ENCODE measurements around the gene SLC6A19. TPM values are rescaled to one million over a fixed set of nuclear protein-coding genes. Genes with fewer than 3 reads are reported as not detected.

SLC6A19 gene
- total RNA-seq, 1 donor from 2014 or later: not detected

DNA sequence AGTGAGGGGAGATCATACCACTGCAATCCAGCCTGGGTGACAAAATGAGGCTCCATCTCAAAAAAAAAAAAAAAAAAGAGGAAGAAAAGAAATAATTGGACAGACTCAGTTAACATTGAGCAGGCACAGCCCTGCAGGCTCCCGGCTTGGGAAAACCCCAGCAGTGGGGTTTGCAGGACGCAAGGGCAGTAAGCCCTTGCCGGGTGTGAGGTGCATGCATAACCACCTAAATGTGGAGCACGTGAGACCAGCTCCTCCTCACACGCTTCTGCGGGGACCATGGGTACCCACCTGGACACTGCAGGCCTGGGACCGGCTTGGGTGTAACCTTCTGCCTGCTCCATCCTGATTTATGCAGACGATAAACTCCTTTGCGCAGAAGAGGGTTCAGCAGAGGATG lies 19.0 kb downstream of the SLC6A19 start:
- no peaks in the 10 kb centered on the region for H3K79me2 ChIP-seq (ENCODE audit: low read depth)
- no peak overlapping the region for H3K27ac ChIP-seq
- TF ChIP-seq, protein P1, sequence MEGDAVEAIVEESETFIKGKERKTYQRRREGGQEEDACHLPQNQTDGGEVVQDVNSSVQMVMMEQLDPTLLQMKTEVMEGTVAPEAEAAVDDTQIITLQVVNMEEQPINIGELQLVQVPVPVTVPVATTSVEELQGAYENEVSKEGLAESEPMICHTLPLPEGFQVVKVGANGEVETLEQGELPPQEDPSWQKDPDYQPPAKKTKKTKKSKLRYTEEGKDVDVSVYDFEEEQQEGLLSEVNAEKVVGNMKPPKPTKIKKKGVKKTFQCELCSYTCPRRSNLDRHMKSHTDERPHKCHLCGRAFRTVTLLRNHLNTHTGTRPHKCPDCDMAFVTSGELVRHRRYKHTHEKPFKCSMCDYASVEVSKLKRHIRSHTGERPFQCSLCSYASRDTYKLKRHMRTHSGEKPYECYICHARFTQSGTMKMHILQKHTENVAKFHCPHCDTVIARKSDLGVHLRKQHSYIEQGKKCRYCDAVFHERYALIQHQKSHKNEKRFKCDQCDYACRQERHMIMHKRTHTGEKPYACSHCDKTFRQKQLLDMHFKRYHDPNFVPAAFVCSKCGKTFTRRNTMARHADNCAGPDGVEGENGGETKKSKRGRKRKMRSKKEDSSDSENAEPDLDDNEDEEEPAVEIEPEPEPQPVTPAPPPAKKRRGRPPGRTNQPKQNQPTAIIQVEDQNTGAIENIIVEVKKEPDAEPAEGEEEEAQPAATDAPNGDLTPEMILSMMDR (IDR thresholded peaks at IDR 0.05): no peak
- no peak for TF ChIP-seq EZH2 (IDR thresholded peaks at IDR 0.05)
- TF ChIP-seq EZH2phosphoT487 (IDR thresholded peaks at IDR 0.05): no peak
- H3K27me3 ChIP-seq: no peaks in the 10 kb centered on the region
- Mint-ChIP-seq H3K9me3 (no peaks in the 10 kb centered on the region), H3K27ac (no peak overlapping the region), H3K36me3 (no peaks in the 10 kb centered on the region), H3K4me1 (peaks cover 2% of the 10 kb centered on the region), H3K4me3 (no peak overlapping the region), H3K27me3 (ENCODE audit: insufficient read depth, low read depth) (peaks cover 10% of the 10 kb centered on the region)
- no peak overlapping the region for H3K4me3 ChIP-seq
- H2AFZ ChIP-seq (replicated peaks): no peak overlapping the region
- no peak overlapping the region for H3K4me2 ChIP-seq
- H4K20me1 ChIP-seq (ENCODE audit: low read depth): no peaks in the 10 kb centered on the region
- H3F3A ChIP-seq (ENCODE audit: low read depth): peaks cover 6% of the 10 kb centered on the region
- no peak for DNase-seq (ENCODE audit: low spot score)
- H3K9me3 ChIP-seq (ENCODE audit: low read depth): no peaks in the 10 kb centered on the region
- no peaks in the 10 kb centered on the region for H3K36me3 ChIP-seq
- H3K9ac ChIP-seq: no peak overlapping the region
- no peaks in the 10 kb centered on the region for H3K4me1 ChIP-seq

DNA sequence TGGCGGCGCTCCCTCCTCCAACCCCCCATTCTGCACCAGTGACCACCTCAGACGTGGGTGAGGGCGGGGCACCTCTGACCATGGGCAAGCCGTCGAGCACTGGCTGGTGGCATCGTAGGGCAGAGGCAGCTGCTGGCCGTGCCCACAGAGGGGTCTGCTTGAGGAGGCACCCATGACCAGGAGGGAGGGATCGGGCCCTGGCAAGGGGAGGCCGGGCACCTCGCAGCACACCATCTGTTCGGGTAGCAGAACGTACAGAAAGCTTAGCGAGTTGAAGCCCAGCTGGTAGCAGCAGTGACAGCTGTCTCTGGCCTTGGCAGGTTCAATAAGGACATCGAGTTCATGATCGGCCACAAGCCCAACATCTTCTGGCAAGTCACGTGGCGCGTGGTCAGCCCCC lies 19.4 kb downstream of the SLC6A19 start:
- H2AFZ ChIP-seq (replicated peaks): no peak overlapping the region
- H3K27ac Mint-ChIP-seq: no peak overlapping the region
- H3K27me3 ChIP-seq: no peaks in the 10 kb centered on the region
- H3K79me2 ChIP-seq (ENCODE audit: low read depth): no peaks in the 10 kb centered on the region
- H3K4me3 Mint-ChIP-seq: no peak overlapping the region
- no peaks in the 10 kb centered on the region for H3K9me3 ChIP-seq (ENCODE audit: low read depth)
- no peaks in the 10 kb centered on the region for H4K20me1 ChIP-seq (ENCODE audit: low read depth)
- no peaks in the 10 kb centered on the region for H3K9me3 Mint-ChIP-seq
- H3K36me3 ChIP-seq: no peaks in the 10 kb centered on the region
- H3K9ac ChIP-seq: no peak overlapping the region
- no peak overlapping the region for H3K27ac ChIP-seq
- no peak overlapping the region for H3K4me3 ChIP-seq
- peaks cover 6% of the 10 kb centered on the region for H3F3A ChIP-seq (ENCODE audit: low read depth)
- H3K27me3 Mint-ChIP-seq (ENCODE audit: insufficient read depth, low read depth): peaks cover 10% of the 10 kb centered on the region
- TF ChIP-seq EZH2phosphoT487 (IDR thresholded peaks at IDR 0.05) (no peak), EZH2 (IDR thresholded peaks at IDR 0.05) (no peak)
- TF ChIP-seq, protein P1 (IDR thresholded peaks at IDR 0.05): no peak
- no peaks in the 10 kb centered on the region for H3K36me3 Mint-ChIP-seq
- H3K4me1 Mint-ChIP-seq: peaks cover 2% of the 10 kb centered on the region
- no peaks in the 10 kb centered on the region for H3K4me1 ChIP-seq
- no peak overlapping the region for H3K4me2 ChIP-seq
- no peak for DNase-seq (ENCODE audit: low spot score)

DNA sequence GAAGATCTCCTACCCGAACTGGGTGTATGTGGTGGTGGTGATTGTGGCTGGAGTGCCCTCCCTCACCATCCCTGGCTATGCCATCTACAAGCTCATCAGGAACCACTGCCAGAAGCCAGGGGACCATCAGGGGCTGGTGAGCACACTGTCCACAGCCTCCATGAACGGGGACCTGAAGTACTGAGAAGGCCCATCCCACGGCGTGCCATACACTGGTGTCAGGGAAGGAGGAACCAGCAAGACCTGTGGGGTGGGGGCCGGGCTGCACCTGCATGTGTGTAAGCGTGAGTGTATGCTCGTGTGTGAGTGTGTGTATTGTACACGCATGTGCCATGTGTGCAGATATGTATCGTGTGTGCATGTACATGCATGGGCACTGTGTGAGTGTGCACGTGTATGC lies 20.3 kb downstream of the SLC6A19 start:
- no peak overlapping the region for H3K4me3 ChIP-seq
- H3K27me3 ChIP-seq: no peaks in the 10 kb centered on the region
- H3K36me3 ChIP-seq: no peaks in the 10 kb centered on the region
- no peaks in the 10 kb centered on the region for H3K4me1 ChIP-seq
- Mint-ChIP-seq H3K9me3 (no peaks in the 10 kb centered on the region), H3K4me3 (no peak overlapping the region), H3K4me1 (peaks cover 2% of the 10 kb centered on the region), H3K27me3 (ENCODE audit: insufficient read depth, low read depth) (peaks cover 10% of the 10 kb centered on the region), H3K27ac (no peak overlapping the region), H3K36me3 (no peaks in the 10 kb centered on the region)
- no peaks in the 10 kb centered on the region for H4K20me1 ChIP-seq (ENCODE audit: low read depth)
- TF ChIP-seq EZH2phosphoT487 (IDR thresholded peaks at IDR 0.05): no peak
- no peak for TF ChIP-seq EZH2 (IDR thresholded peaks at IDR 0.05)
- TF ChIP-seq, protein P1 (IDR thresholded peaks at IDR 0.05): no peak
- no peaks in the 10 kb centered on the region for H3K9me3 ChIP-seq (ENCODE audit: low read depth)
- no peaks in the 10 kb centered on the region for H3K79me2 ChIP-seq (ENCODE audit: low read depth)
- H3K4me2 ChIP-seq: no peak overlapping the region
- H3F3A ChIP-seq (ENCODE audit: low read depth): peaks cover 6% of the 10 kb centered on the region
- DNase-seq (ENCODE audit: low spot score): no peak
- no peak overlapping the region for H2AFZ ChIP-seq (replicated peaks)
- no peak overlapping the region for H3K9ac ChIP-seq
- H3K27ac ChIP-seq: no peak overlapping the region

All from neural progenitor cell (in vitro differentiated cells).